GM12878 (cell line): ENCODE data around the gene MCUB. TPM values are rescaled to one million over a fixed set of nuclear protein-coding genes. Genes with fewer than 3 reads are reported as not detected.

Source experiments
- ATAC-seq: fragments of 200-7000 bp; cut with Tn5 transposase; 3 replicates; pipeline ENCODE4 v1.9.1; 2020; ENCODE audit warnings: mild to moderate bottlenecking, moderate library complexity
- BruUV-seq: library from RNA; stranded (reverse); fragments of 400-500 nt; replicated peaks from 2 replicates; lab custom pipeline; 2021; lab: Mats Ljungman, UMichigan
- CTCF ChIA-PET: fragments of 300-600 bp; sonication (Branson Sonifier 250); formaldehyde crosslinking; extraction: SDS; loops from one replicate; lab custom pipeline; 2021; ENCODE audit warnings: inconsistent platforms; lab: Yijun Ruan, JAX
- POLR2A ChIA-PET: fragments of 350-600 bp; formaldehyde crosslinking; extraction: SDS; loops from one replicate; lab custom pipeline; 2021; ENCODE audit warnings: inconsistent platforms; lab: Charles Lee
- RAD21 ChIA-PET: fragments of 300-600 bp; sonication (Branson Sonifier 250); formaldehyde crosslinking; loops from one replicate; lab custom pipeline; 2023; ENCODE audit warnings: antibody characterized with exemption; ENCODE audit not compliant: unreplicated experiment; lab: Charles Lee
- SMC1A ChIA-PET: fragments of 300-600 bp; sonication (Branson Sonifier 250); formaldehyde crosslinking; loops from one replicate; lab custom pipeline; 2023; ENCODE audit not compliant: unreplicated experiment, uncharacterized antibody; lab: Charles Lee
- DNase-seq: peaks from one replicate; pipeline ENCODE4 v3.0.0-alpha.2; 2011; ENCODE audit warnings: low read depth, low spot score
- FAIRE-seq: peaks from 3 replicates; lab custom pipeline; 2011; peaks lifted over from hg19 to GRCh38; lab: Jason Lieb, UNC
- H2AFZ ChIP-seq: 2 replicates; pipeline ENCODE4 v1.6.0; 2011; ENCODE audit warnings: low read depth, low read length, control low read depth; ENCODE audit not compliant: control insufficient read depth
- H3K27ac ChIP-seq: 2 replicates; pipeline ENCODE4 v1.5.1; 2011; ENCODE audit warnings: control low read depth; ENCODE audit not compliant: control insufficient read depth, insufficient read depth
- H3K27me3 ChIP-seq, 2 experiments: replicated peaks in 1 of 2; 2 replicates each; pipeline versions ENCODE4 v1.6.0 to v1.6.1; 2011; ENCODE audit warnings: low read length in 1 of 2; ENCODE audit not compliant: control insufficient read depth in 2 of 2, insufficient read depth in 2 of 2
- H3K36me3 ChIP-seq, 2 experiments: 2 replicates each; pipeline ENCODE4 v1.5.1; 2011; ENCODE audit warnings: low read length in 1 of 2; ENCODE audit not compliant: control insufficient read depth in 2 of 2, insufficient read depth in 2 of 2
- H3K4me1 ChIP-seq: 2 replicates; pipeline ENCODE4 v1.6.1; 2011; ENCODE audit warnings: mild to moderate bottlenecking, low read length, moderate library complexity, mixed read lengths; ENCODE audit not compliant: control insufficient read depth, insufficient read depth
- H3K4me2 ChIP-seq: 2 replicates; pipeline ENCODE4 v1.6.0; 2011; ENCODE audit warnings: control low read depth; ENCODE audit not compliant: control insufficient read depth, insufficient read depth
- H3K4me3 ChIP-seq: fragments of 200-600 bp; sonication (generic); 2 replicates; pipeline ENCODE4 v1.5.1; 2016
- H3K79me2 ChIP-seq: 2 replicates; pipeline ENCODE4 v1.6.0; 2011; ENCODE audit warnings: low read length; ENCODE audit not compliant: control insufficient read depth, insufficient read depth
- H3K9ac ChIP-seq: 2 replicates; pipeline ENCODE4 v1.8.0; 2011; ENCODE audit warnings: low read length, control low read depth, mixed read lengths; ENCODE audit not compliant: control insufficient read depth, insufficient read depth
- H3K9me3 ChIP-seq: replicated peaks from 3 replicates; pipeline ENCODE4 v1.5.1; 2011; ENCODE audit warnings: mild to moderate bottlenecking, low read length; ENCODE audit not compliant: control insufficient read depth, insufficient read depth
- H4K20me1 ChIP-seq: 2 replicates; pipeline ENCODE4 v1.6.0; 2011; ENCODE audit not compliant: control insufficient read depth, insufficient read depth
- BRCA1 ChIP-seq: IDR thresholded peaks from 2 replicates; pipeline ENCODE4 v1.6.1; 2011; ENCODE audit warnings: low read depth, low read length, improper control_type of control experiment
- CREB1 ChIP-seq: IDR thresholded peaks from 2 replicates; pipeline ENCODE4 v1.6.1; 2012; ENCODE audit warnings: low read depth, mild to moderate bottlenecking, inconsistent platforms
- EED ChIP-seq: sonication (generic); IDR thresholded peaks from 2 replicates; pipeline ENCODE4 v1.6.1; 2016; ENCODE audit warnings: antibody characterized with exemption, low read depth
- FOXM1 ChIP-seq: IDR thresholded peaks from 2 replicates; pipeline ENCODE4 v1.6.1; 2012; ENCODE audit warnings: low read depth, mild to moderate bottlenecking, inconsistent platforms, low read length, moderate library complexity
- GABPA ChIP-seq: IDR thresholded peaks from 2 replicates; pipeline ENCODE4 v1.6.1; 2014; ENCODE audit warnings: antibody characterized with exemption, low read depth, mild to moderate bottlenecking, inconsistent platforms
- NR2C1 ChIP-seq: fragments of 450-650 bp; IDR thresholded peaks from 2 replicates; pipeline ENCODE4 v1.6.1; 2017; ENCODE audit warnings: antibody characterized with exemption, mild to moderate bottlenecking, moderate library complexity
- NR2C2 ChIP-seq: IDR thresholded peaks from 2 replicates; pipeline ENCODE4 v1.6.1; 2011; ENCODE audit warnings: borderline replicate concordance, low read depth; ENCODE audit not compliant: control insufficient read depth, insufficient read length
- POLR2A ChIP-seq: IDR thresholded peaks from 2 replicates; pipeline ENCODE4 v1.6.1; 2011; ENCODE audit warnings: low read depth, mild to moderate bottlenecking, low read length
- RUNX3 ChIP-seq: IDR thresholded peaks from 2 replicates; pipeline ENCODE4 v1.6.1; 2012; ENCODE audit warnings: low read length, inconsistent platforms
- SMARCA5 ChIP-seq: fragments of 450-650 bp; IDR thresholded peaks from 2 replicates; pipeline ENCODE4 v1.6.1; 2017; ENCODE audit warnings: mild to moderate bottlenecking
- SREBF2 ChIP-seq: IDR thresholded peaks from 2 replicates; pipeline ENCODE4 v1.6.1; 2012; ENCODE audit warnings: mild to moderate bottlenecking, low read length
- YBX1 ChIP-seq: fragments of 450-650 bp; IDR thresholded peaks from 2 replicates; pipeline ENCODE4 v1.6.1; 2016; ENCODE audit warnings: antibody characterized with exemption
- ZBED1 ChIP-seq: IDR thresholded peaks from 2 replicates; pipeline ENCODE4 v1.6.1; 2016; ENCODE audit warnings: borderline replicate concordance
- ZNF274 ChIP-seq: IDR thresholded peaks from one replicate; pipeline ENCODE4 v1.8.0; 2011; ENCODE audit not compliant: insufficient read length, insufficient read depth
- WGBS: methylation state at CpG from one replicate; pipeline ENCODE4 v1.1.6; 2016; ENCODE audit warnings: low lambda C conversion rate; ENCODE audit not compliant: insufficient replicate concordance, insufficient coverage; ENCODE audit errors: missing lambda C conversion rate; 5-methylcytosine and 5-hydroxymethylcytosine counted together
- in situ Hi-C: fragments of 300-500 bp; cut with MboI; formaldehyde crosslinking; loops from 9 replicates; pipeline ENCODE4 v1.14.3; 2018; ENCODE audit warnings: mixed read lengths
- intact Hi-C: fragments of 100-400 bp; cut with micrococcal nuclease; formaldehyde crosslinking; loops from one replicate; pipeline ENCODE4 v1.14.2; 2022; ENCODE audit not compliant: unreplicated experiment
- polyA plus RNA-seq, 11 experiments: library from polyadenylated mRNA; depleted of rRNA in 4 of 11; unstranded in 6 of 11; stranded (reverse) in 5 of 11; fragments of >200 nt; fragmentation: Nextera tagmentation in 4 of 11; fragmentation: Illumina TruSeq in 1 of 11; extraction: Ambion mirVana in 4 of 11; extraction: Trizol in 1 of 11; gene quantifications; 1 replicate in 1 of 11; 2 replicates in 10 of 11; pipeline versions ENCODE4 v1.2.1 to v1.2.3, GENCODE V29; 2011 to 2016; ENCODE audit warnings: inconsistent platforms in 2 of 11, missing spikeins in 2 of 11, low read depth in 1 of 11
- total RNA-seq, 4 experiments: library from RNA; depleted of rRNA in 3 of 4; stranded (reverse); fragments of >200 nt in 3 of 4; fragmentation: Illumina TruSeq in 1 of 4; extraction: Trizol in 1 of 4; gene quantifications; 2 replicates each; pipeline versions ENCODE4 v1.2.1 to v1.2.3, GENCODE V29; 2013 to 2021
- TF ChIP-seq, protein P1 (sequence below): IDR thresholded peaks from 2 replicates; pipeline ENCODE4 v1.6.1; 2012; ENCODE audit warnings: low read depth, low read length, improper control_type of control experiment
- TF ChIP-seq, protein P2 (sequence below): IDR thresholded peaks from 2 replicates; pipeline ENCODE4 v1.6.1; 2011; ENCODE audit warnings: mild to moderate bottlenecking, low read depth, low read length, moderate library complexity; ENCODE audit not compliant: insufficient replicate concordance
- TF ChIP-seq, protein P3 (sequence below): fragments of 450-650 bp; IDR thresholded peaks from 2 replicates; pipeline ENCODE4 v1.6.1; 2018; ENCODE audit warnings: mild to moderate bottlenecking, low read depth, moderate library complexity; ENCODE audit not compliant: partially characterized antibody

Gene MCUB
- total and polyA plus RNA-seq, 10 of the 15 experiments (the other 5 are each of a cell fraction or from before 2014, with no cell fraction given) = 4.7 to 63.7 (median 39.4) TPM

DNA sequence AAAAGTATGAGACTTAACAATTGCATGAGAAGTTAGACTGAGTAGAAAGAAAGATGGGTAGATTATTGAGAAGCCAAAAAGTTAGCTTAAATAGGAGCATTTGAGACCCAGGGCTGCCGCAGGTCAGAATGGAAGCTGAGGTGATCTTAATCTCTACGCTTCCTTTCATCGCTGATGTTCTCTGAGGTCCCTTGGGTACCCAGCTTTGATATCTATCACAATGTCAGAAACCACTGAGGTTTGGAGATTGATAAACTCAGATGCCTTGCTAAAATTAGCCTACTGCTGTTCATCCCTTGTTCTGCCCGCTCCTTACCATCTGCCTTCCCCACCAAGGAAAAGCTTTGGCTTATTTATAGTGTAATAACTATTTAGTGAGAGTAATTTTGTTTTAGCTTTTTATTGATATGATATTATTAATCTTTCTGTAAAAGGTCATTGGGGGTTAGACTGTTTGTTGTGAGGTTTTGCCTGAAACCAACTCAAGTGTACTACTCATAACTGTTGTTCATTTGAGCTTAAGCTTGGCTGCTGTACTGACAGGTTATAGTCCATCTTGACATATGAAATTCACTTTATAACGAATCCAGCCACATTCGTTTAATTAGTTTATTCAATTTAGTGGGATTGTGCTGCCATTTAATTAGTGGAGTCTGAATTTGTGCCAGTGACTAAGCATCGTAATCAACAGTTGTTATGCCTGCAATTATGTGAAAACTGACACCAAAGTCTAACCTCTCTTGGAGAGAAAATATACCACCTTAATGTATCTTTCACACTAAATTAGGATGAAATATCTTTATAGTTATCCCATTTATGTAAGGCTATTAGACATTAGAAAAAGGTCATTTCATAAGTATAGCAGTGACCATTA, 15.1 kb downstream of the MCUB start (continued):
- TF ChIP-seq ZNF274 = no peak
- TF ChIP-seq RUNX3 = no peak
- no peak for TF ChIP-seq ZBED1
- no peak for TF ChIP-seq NR2C2
- TF ChIP-seq POLR2A = no peak
- TF ChIP-seq NR2C1 = no peak
- TF ChIP-seq FOXM1 = no peak
- TF ChIP-seq, protein P1, sequence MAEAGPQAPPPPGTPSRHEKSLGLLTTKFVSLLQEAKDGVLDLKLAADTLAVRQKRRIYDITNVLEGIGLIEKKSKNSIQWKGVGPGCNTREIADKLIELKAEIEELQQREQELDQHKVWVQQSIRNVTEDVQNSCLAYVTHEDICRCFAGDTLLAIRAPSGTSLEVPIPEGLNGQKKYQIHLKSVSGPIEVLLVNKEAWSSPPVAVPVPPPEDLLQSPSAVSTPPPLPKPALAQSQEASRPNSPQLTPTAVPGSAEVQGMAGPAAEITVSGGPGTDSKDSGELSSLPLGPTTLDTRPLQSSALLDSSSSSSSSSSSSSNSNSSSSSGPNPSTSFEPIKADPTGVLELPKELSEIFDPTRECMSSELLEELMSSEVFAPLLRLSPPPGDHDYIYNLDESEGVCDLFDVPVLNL = no peak
- no peak for TF ChIP-seq GABPA

DNA sequence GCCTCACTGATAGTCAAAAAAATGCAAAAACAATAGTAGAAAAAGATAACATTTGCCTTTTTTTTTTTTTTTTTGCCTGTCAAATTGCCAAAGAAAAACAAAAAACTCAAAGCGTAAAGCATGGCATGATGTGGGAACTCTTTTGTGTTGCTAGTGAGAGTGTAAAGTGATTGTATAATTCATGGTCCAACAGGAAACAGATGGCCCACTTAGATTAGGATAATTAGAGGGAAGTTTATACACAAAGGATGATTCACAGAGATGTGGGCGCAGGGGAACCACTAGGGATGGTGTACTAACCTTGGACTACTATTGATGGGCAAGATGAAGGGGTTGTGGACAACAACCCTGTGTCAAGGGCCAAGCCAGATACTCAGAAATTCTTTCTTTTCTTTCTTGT, 16.4 kb downstream of the MCUB start:
- no peak overlapping the region for H3K4me2 ChIP-seq
- H3K9me3 ChIP-seq = no peaks in the 10 kb centered on the region; the same call in 2 of the 3 replicates
- intact Hi-C loops (no loop called here), in situ Hi-C loops (no loop called here)
- ATAC-seq (no peak), FAIRE-seq (no peak), DNase-seq (no peak)
- H3K4me1 ChIP-seq = no peaks in the 10 kb centered on the region
- H3K79me2 ChIP-seq = no peaks in the 10 kb centered on the region; the same call in 1 of the 2 replicates
- WGBS = 100% methylated on average over 2 of the region's 2 CpGs
- ChIA-PET CTCF (interaction anchor here (1.5 kb wide), 1 partner anchor 10 kb away, joined by 4 read pairs; no protein-coding TSS in a partner anchor), RAD21 (no interaction called here), SMC1A (interaction anchor here (1.1 kb wide), 1 partner anchor 12 kb away, joined by 3 read pairs; no protein-coding TSS in a partner anchor), POLR2A (no interaction called here)
- H3K9ac ChIP-seq = no peak overlapping the region
- no peaks in the 10 kb centered on the region for H3K36me3 ChIP-seq
- H4K20me1 ChIP-seq = no peaks in the 10 kb centered on the region
- no peak overlapping the region for H3K27ac ChIP-seq
- no peaks in the 10 kb centered on the region for H3K27me3 ChIP-seq
- BruUV-seq = no TSS peak
- H3K4me3 ChIP-seq = no peak overlapping the region
- H2AFZ ChIP-seq = no peak overlapping the region
- TF ChIP-seq BRCA1 (no peak), EED (no peak), SREBF2 (no peak), CREB1 (no peak), SMARCA5 (no peak), YBX1 (no peak)
- TF ChIP-seq, protein P2, sequence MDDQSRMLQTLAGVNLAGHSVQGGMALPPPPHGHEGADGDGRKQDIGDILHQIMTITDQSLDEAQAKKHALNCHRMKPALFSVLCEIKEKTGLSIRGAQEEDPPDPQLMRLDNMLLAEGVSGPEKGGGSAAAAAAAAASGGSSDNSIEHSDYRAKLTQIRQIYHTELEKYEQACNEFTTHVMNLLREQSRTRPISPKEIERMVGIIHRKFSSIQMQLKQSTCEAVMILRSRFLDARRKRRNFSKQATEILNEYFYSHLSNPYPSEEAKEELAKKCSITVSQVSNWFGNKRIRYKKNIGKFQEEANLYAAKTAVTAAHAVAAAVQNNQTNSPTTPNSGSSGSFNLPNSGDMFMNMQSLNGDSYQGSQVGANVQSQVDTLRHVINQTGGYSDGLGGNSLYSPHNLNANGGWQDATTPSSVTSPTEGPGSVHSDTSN = no peak
- TF ChIP-seq, protein P3, sequence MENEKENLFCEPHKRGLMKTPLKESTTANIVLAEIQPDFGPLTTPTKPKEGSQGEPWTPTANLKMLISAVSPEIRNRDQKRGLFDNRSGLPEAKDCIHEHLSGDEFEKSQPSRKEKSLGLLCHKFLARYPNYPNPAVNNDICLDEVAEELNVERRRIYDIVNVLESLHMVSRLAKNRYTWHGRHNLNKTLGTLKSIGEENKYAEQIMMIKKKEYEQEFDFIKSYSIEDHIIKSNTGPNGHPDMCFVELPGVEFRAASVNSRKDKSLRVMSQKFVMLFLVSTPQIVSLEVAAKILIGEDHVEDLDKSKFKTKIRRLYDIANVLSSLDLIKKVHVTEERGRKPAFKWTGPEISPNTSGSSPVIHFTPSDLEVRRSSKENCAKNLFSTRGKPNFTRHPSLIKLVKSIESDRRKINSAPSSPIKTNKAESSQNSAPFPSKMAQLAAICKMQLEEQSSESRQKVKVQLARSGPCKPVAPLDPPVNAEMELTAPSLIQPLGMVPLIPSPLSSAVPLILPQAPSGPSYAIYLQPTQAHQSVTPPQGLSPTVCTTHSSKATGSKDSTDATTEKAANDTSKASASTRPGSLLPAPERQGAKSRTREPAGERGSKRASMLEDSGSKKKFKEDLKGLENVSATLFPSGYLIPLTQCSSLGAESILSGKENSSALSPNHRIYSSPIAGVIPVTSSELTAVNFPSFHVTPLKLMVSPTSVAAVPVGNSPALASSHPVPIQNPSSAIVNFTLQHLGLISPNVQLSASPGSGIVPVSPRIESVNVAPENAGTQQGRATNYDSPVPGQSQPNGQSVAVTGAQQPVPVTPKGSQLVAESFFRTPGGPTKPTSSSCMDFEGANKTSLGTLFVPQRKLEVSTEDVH = no peak
